NCI-H524 treated with DMSO at 0.1 percent for 48 hours (cell line): ENCODE measurements around the gene MPZ.
"Not testable (repeated sequence)": the region's sequence is repeated elsewhere in the genome, so short reads cannot be mapped to it uniquely, and the experiment has no call there.

Experiments used
- DNase-seq: peaks from one replicate; lab custom pipeline; 2025; lab: John Stamatoyannopoulos, UW

Gene MPZ

GRCh38 chr1:161255955-161256520 lies 53.7 kb downstream of the MPZ start:
- DNase-seq: not testable (repeated sequence)

- not testable (repeated sequence) for DNase-seq
Observed at GRCh38 chr1:161255302-161255701, 54.5 kb downstream of the MPZ start.
